NCI-H128 (cell line): ENCODE results near the gene AJAP1.

ENCODE experiments used
- DNase-seq: peaks from one replicate; lab custom pipeline; 2025; ENCODE audit not compliant: unreplicated experiment; lab: John Stamatoyannopoulos, UW

The AJAP1 gene

DNA sequence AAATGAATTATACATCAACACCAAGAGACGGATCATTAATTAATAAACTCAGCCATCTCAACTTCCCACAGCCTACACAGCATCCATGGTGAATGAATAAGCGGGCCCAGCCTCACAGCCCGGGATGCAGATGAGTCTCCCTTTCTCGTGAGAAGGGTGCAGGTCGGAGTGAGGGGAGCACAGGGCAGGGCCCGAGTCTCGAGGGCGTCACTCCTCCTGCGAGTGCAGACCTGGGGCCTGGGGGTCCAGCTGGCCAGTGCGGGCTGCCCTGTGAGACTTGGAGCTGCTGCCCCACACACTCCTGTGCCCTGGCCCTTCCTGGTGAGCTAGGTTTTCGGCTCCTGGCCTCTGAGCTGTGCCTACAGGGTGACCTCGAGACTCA is 74.7 kb downstream of the AJAP1 start:
- no peak for DNase-seq

DNA sequence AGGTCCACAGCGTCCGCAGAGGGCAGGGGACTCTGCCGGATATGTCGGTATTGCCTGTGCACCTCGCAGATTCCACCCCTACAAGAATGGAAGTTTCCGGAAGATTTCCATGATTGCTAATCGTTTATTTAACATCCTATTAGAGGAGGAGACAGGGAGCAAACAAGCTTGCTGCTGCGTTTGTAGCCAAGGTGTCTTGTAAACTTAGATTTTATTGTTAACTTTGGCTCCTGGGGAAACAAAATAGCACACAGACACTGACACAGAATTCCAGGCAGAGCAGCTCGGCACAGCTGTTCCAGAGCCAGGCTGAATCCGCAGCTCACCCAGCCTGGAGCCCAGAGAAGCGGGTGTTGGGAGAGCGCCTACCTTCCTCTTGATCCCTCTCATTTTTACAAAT is 75.7 kb downstream of the AJAP1 start:
- no peak for DNase-seq

DNA sequence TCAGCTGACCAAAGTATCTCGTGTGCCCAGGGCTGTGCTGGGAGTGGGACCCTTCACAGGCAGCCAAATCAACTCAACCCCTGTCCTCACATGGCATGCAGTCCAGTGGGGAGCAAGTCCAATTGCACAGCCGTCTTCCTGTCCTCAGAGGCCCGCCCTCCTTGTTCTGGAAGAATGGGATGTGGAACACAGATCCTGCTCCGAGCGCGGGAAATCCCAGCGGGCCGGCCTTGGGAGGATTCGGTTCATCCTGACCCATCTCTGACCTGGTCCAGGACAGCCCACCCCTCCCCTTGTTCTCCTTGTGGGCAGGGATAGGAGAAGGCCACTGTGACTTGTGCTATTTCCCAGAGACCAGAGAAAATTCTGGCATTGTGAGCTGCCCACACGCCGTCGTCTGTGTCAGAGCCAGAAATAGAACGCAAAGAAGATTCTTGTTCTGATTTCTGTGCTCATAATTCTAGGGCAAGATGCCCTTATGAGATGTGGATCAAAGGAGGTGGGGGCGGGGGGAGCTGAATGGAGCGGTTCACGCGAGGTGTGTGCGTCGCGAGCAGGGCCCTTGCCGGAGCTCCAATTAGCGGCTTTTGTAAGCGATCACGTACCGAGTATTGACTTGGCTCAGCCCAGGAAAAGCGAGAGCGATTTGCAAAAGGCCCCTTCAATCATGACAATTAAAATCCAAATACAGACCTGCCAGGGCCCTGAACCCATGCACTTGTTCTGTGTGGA is 79.2 kb downstream of the AJAP1 start:
- no peak for DNase-seq

DNA sequence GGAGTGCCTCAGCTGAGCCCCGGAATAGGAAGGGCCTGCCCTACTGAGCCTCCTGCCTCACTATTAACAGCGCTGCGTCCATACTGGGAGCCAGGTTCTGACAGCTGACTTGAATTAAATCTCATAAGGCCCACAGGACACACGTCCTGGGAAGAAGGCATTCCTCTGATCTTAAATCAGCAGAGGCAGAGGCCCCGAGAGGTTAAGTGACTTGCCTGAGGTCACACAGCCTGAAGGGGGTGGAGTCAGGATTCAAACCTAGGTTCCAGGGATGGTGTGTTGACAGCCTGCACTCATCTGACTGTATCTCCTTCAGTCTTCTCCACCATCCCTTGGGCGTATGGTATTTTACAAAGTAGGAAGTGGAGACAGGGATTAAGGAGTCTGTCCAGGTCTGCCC is 79.8 kb downstream of the AJAP1 start:
- no peak for DNase-seq

DNA sequence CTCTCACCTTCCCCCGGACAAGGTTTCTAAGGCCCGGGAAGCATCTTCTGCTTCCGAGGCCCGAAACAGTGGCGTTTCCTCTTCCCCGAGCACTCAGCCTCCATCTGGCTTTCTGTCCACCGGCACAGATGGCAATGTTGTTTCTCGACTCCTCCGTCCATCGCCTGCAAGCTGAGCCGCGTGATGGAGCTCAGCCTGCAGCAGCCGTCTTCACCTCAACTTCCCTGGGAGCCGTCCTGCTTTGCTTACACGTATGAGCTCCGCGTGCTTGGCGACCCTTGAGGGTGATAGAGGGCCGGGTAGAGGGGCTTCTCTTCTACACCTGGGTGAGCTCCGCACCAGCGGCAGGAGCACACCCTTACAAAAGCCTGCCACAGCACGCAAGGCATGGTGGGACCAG is 80.4 kb downstream of the AJAP1 start:
- DNase-seq = no peak

DNA sequence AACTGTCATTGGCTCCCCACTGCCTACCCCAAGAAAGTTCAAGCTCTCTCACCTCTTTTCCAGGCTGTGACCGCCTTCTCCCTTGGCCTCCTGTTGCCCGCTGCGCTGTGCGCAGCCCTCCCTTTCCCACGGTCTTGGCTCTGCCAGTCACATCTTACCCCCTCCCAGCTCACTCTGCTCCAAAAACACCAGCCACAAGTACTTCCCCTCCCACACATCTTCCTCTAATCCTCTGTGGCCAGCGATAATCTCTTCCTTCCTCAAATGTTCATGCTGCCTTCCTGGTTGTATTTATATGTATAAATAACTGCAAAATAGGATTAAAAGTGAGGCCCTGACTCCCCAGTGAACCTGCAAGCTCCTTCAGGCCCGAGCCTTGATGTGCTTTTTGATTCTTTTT is 81.8 kb downstream of the AJAP1 start:
- no peak for DNase-seq

DNA sequence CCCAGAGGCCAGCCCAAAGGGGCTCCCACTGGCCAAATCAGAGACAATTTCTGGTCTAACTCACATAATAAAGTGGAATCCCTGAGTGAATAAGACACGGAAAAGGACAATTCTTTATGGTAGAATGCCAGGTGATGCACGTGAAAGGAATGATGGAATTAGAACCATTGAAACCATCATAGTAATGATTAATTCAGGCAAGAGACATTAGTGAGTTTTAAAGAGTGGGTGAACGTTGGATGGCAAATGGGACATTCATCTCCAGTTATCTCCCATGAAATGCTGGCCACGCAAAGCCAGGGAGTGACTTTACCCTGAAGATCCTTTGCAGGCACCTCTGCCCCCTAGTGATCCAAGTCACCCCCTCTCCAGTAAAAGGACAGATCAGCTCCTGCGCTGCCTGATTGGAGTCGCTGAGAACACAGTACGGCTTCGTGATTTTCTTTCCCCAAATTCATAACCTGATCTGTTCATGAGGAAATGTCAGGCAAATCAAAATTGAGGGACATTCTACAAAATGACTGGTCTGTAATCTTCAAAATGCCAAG is 87.5 kb downstream of the AJAP1 start:
- DNase-seq = no peak

DNA sequence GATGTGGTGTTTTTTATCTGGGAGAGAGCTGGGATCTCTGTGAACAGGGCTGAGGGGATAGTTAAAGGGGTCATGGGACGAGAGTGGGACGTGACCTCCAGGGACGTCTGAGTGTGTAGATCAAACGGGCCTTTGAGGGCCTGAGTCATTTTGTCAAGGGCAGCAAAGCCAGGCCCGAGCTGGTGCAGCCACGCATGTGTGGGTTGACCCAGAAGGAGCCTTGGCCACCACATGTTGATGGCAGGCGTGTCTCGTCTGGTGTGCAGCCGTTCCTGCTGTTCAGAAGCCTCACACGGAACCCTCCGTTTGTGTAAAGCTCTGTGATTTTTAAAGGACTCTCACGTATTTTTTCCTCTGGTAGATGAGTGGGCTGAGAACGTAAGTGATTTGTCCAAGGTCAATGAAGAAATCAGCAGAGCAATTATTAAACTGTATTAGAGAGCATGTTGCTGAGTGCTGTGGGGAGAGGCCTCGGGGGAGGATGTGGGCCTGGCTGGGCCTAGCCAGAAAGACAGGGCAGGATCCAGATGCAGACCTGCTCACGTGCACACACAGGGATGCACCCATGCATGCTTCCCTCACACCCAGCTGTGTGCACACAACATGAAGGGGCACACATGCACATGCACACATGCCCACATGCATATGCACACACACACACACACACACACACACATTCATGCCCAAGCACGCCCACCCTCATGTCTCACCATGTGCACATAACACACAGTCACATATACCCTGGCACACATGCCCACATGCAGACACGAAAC is 89.8 kb downstream of the AJAP1 start:
- no peak for DNase-seq

DNA sequence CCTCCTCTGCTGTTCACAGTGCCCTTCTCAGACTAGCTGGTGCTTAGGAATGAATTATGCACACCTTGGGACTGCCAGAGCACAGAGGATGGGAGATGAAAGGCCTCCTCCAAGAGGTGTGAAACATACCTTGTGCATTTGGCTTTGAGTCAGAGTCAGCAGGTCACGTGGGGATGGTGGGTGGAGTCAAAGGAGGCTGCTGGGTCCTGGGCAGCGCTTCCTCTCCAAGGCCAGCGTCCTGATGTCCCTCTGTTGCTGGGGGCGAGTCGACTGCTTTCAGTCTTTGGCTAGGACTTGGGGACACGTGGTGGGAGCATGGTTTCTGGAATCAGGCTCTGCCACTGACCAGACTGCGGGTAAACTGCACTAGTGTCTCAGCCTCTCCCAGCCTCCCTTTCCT is 91.2 kb downstream of the AJAP1 start:
- no peak for DNase-seq

DNA sequence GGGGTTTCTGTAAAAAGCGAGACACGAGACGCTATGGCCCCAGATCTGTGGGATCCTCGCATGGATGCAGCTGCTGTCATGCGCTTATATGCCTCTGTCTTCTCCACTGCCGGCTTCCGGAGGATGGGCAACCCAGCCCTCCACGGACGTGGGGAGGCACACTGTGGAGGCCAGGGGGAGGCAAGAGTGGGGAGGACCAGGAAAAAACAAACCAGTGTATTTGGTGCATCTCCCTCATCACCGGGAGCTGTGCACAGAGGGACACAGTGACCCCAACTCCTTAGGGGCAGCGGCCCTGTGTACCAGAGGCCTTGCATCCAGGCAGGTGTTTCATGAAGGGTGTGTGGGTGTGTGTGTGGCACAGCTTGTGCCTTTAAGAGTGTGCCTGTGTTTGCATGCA is 95.0 kb downstream of the AJAP1 start:
- no peak for DNase-seq

DNA sequence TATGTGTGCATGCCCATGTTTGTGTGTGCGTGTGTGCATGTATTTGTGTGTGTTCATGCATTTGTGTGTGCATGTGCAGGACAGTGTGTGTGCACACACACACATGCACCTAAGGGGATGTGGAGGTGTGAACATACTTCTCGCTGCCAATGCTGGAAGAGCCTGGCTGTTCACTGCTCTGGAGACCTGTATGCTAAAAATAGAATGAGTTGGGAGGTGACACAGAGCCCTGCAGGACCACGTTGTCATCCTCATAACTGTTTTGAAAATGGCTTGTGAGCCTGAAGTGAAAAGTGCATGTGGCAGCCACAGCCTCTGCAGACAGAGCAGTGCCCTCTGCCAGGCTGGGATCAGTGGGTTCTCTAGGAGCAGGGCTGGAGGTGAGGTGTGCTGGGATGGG is 95.8 kb downstream of the AJAP1 start:
- DNase-seq = no peak

DNA sequence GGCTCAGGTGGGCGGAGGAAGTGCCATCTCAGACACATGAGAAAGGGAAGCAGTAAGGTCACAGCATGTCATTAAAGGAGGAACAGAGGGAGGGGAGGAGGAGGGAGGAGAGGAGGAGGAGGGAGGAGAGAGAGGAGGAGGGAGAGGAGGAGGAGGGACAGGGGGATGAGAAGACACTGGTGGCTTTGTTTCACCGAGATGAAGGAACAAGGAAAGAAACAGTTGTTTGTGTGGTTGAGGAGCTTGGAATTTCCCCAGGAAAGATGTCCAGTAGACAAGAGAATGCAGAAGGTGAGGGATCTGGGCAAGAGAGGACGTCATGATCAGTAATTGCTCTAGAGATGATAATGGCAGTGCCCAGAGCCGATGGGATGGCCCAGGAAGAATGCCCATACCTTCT is 97.7 kb downstream of the AJAP1 start:
- DNase-seq = no peak

DNA sequence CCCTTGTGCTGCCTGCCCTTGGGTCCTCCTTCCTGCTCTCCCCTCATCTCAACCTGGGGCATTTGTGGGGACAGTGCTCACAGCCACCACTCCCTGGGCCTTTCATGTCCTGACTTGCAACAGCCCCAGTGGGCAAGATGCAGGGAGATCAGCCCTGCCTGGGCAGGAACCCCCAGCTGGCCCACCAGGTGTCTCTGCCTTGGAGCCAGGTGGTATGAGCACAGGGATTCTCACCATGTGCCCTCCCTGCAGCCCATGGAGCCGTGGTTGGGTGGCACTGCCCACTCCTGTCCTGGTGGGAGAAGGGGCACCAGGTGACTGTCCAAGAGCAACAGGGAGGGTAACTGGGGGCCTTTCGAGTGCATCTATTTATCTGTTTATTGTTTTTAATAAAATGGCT is 100.4 kb downstream of the AJAP1 start:
- DNase-seq = no peak

DNA sequence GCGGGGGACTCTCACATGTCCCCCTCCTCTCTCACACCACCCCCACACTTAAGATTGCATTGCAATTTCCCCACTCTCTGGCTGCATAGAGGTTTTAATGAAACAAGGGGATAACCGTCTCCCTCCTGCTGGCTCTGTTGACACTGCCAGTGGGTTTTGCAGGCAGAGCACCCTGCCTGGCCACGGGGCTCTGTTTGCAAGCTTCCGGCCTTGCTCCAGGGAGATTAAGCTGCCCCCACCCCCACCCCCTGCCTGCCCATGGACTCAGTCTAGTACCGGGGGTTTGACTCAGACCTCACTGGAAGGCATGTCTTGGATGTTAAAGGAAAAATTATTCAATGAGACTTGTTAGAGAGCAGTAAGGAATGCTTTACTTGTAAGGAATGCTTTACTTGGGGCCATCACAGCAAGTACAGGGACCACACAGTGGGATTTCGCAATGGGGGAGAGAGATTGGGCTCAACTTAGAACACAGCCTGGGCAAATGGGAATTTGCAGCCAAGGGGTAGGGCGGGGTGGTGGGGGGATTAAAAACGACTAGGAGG is 101.0 kb downstream of the AJAP1 start:
- DNase-seq = no peak

DNA sequence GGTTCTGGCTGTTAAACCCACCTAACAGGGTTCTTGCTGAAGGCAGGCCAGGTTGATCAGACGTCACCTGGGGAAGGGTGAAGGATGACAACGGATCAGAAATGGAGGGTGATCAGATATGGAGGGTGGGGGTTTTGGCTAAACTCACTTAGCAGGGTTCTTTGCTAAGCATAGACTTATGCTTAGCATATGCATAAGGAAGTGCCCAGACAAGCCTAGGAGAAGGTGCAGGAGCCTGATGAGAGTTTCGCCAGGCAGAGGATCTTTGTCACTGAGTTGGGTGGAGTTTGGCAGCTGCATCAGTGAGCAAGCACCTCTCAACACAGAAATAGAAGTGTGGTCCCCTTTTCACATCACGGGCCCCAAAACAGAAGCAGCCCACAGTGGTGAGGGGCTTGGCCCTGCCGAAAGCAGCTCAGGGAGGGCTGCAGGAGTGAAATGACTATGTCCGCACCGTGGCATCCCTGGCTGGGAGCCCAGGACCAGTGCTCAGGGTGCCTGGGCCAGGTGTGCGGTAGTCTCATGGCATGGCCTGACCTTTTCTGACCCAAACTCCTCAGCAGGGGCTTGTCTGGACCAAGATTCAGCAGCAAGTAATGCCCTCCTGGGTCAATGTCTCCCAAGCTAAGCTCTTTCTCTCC is 101.6 kb downstream of the AJAP1 start:
- DNase-seq = no peak

DNA sequence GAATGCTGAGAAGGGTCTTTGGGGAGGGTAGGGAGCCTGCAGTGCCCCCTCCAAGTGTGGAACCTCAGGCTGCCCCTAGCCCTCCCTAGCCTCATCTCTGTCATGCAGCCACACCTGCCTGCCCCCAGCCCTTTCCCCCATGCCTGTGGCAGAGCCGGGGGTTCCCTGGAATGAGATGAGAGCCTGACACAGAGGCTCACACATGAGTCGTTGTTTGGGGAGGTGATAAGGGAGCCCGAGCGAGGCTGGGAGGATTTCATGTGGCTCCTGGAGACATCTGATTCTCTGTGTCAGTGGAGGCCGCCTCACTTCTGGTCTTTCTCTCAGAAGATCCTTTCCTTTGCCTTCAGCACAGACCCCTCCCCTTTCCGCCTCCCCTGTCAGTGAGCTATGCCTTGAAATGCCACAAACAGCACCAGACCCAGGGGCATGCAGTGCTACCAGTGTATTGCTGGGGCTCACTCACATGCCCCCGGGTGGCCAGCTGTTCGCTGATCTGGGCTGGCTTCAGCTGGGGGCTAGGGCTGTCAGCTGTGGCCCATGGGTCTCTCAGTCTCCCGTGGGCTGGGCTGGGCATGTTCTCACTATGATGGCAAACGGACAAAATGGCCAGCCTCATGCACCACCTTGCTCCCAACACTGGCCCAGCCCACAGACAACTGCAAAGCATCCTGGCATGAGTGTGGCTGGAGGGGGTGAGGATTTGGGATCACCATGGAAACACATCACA is 102.6 kb downstream of the AJAP1 start:
- DNase-seq = no peak

DNA sequence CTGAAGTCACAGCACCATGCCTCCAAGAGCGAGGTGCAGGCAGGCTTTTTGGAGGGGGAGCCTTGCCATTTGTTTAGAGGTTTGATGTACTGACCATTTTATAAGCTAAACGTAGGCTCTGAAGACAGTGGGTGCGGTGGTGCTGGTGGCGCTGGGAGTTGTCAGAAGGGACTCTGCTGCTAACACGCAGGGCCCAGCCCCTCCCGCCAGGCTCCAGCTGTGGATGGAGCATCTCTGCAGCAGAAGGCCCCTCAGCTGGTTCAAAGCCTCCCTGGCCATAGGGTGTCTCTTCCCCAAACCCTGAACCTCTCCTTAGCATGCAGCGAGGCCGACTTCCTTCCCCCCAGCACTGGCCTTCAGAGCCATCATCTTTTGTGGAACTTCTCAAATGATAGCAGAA is 105.3 kb downstream of the AJAP1 start:
- DNase-seq = no peak

DNA sequence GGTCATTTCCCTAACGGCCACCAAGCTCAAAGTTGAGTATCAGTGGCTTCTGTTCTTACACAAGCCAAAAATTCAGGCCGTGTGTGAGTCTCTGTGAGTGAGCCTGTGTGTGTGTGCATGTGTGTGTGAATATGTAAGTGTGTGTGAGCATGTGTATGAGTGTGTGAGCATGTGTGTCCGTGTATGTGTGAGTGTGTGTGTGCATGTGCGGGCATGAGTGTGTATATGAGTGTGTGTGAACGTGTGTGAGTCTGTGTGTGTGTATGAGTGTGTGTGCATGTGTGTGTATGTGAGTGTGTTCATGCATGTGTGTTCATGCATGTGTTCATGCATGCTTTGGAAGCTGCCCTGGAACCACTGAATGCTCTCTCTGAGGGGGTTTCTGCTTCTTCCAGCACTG is 105.7 kb downstream of the AJAP1 start:
- DNase-seq = no peak

DNA sequence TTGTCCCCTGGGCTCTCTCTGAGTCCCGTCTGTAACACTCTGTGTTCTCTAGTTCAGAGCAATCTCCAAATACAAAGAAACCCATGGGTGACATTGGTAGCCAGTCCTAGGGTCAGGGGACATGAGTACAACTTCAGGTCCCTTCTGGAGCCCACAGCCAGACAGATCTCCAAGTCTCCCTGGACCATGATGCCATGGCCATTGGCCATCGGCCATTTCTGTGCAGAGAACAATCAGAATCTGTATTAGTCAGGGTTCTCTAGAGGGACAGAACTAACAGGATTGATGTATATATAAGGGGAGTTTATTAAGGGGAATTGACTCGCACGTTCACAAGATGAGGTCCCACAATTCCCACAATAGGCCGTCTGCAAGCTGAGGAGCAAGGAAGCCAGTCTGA is 106.9 kb downstream of the AJAP1 start:
- no peak for DNase-seq

DNA sequence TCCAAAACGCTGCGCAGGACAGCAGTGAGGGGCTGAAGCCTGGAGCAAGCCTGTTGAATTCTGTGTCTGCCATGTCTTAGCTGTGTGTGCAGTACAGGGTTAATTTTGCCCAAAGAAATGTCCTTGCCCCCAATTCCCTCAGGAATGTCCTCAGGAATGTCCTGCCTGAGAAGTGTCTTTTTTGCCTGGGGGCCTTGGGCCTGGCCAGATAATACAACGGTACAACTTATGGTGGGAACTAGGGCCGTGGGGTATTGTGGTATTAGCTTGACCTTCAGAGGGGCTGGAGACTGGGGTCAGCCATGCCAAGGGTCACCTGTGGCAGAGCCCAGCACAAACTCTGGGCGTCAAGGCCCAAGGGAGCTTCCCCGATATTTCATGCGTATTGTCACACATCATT is 107.7 kb downstream of the AJAP1 start:
- no peak for DNase-seq

DNA sequence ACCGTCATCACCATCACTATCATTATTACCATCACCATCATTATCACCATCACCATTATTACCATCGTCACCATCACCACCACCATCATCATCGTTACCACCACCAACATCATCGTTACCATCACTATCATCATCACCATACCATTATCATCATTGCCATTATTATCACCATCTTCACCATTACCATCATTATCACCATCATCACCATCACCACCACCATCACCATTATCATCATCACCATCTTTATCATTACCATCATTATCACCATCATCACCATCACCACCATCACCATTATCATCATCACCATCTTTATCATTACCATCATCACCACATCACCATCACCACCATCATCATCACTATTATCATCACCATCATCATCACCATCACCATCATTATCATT is 112.9 kb downstream of the AJAP1 start:
- no peak for DNase-seq
